Stomach smooth muscle (tissue), 2 donors: ENCODE measurements around the gene PRRC1.

Experiments
- H3K27ac ChIP-seq: one replicate; pipeline ENCODE4 v1.7.0; 2013; ENCODE audit warnings: mild to moderate bottlenecking, low read length, inconsistent platforms
- H3K27me3 ChIP-seq, 2 donors: one replicate each; pipeline ENCODE4 v1.7.0; 2013; ENCODE audit warnings: low read length in 2 of 2; ENCODE audit not compliant: insufficient read depth in 2 of 2, control insufficient read depth in 1 of 2
- H3K36me3 ChIP-seq, 2 donors: one replicate each; pipeline ENCODE4 v1.7.0; 2013; ENCODE audit warnings: low read length in 2 of 2; ENCODE audit not compliant: control insufficient read depth in 2 of 2, insufficient read depth in 2 of 2
- H3K4me1 ChIP-seq: one replicate; pipeline ENCODE4 v1.7.0; 2013; ENCODE audit warnings: low read length; ENCODE audit not compliant: control insufficient read depth, insufficient read depth
- H3K4me3 ChIP-seq, 2 donors: one replicate each; pipeline ENCODE4 v1.7.0; 2013; ENCODE audit warnings: low read length in 2 of 2
- H3K9ac ChIP-seq, 2 donors: one replicate each; pipeline ENCODE4 v1.7.0; 2013; ENCODE audit warnings: low read length in 2 of 2, mild to moderate bottlenecking in 1 of 2
- H3K9me3 ChIP-seq, 2 donors: one replicate each; pipeline ENCODE4 v1.7.0; 2013; ENCODE audit warnings: low read length in 2 of 2; ENCODE audit not compliant: control insufficient read depth in 2 of 2
- donor health status: healthy.
- donor health status: Pancreatic carcinoma.

Gene PRRC1

GRCh38 chr5:127596501-127596900 lies 79.1 kb downstream of the PRRC1 start:
- Histone ChIP-seq H3K27ac (no peak overlapping the region), H3K36me3 (no peaks in the 10 kb centered on the region), H3K4me1 (peaks cover 4% of the 10 kb centered on the region), H3K9me3 (no peaks in the 10 kb centered on the region), H3K9ac (no peak overlapping the region), H3K4me3 (no peak overlapping the region), H3K27me3 (no peaks in the 10 kb centered on the region)

GRCh38 chr5:127599320-127599719 lies 81.9 kb downstream of the PRRC1 start:
- H3K27ac ChIP-seq: no peak overlapping the region
- H3K27me3 ChIP-seq: no peaks in the 10 kb centered on the region
- no peak overlapping the region for H3K9ac ChIP-seq
- no peak overlapping the region for H3K4me3 ChIP-seq
- no peaks in the 10 kb centered on the region for H3K36me3 ChIP-seq
- no peaks in the 10 kb centered on the region for H3K9me3 ChIP-seq
- peaks cover 9% of the 10 kb centered on the region for H3K4me1 ChIP-seq

- Histone ChIP-seq H3K27ac (no peak overlapping the region), H3K9ac (no peak overlapping the region), H3K4me1 (peaks cover 9% of the 10 kb centered on the region), H3K9me3 (no peaks in the 10 kb centered on the region), H3K4me3 (no peak overlapping the region), H3K27me3 (no peaks in the 10 kb centered on the region), H3K36me3 (no peaks in the 10 kb centered on the region)
These were observed 82.4 kb downstream of the PRRC1 start for GRCh38 chr5:127599847-127600246.

GRCh38 chr5:127601111-127601510 lies 83.7 kb downstream of the PRRC1 start:
- Histone ChIP-seq H3K9me3 (no peaks in the 10 kb centered on the region), H3K4me1 (peaks cover 9% of the 10 kb centered on the region), H3K36me3 (no peaks in the 10 kb centered on the region), H3K27me3 (no peaks in the 10 kb centered on the region), H3K9ac (no peak overlapping the region), H3K4me3 (no peak overlapping the region), H3K27ac (no peak overlapping the region)

GRCh38 chr5:127601601-127602000 lies 84.2 kb downstream of the PRRC1 start:
- no peak overlapping the region for H3K4me3 ChIP-seq
- H3K9ac ChIP-seq: no peak overlapping the region
- no peaks in the 10 kb centered on the region for H3K36me3 ChIP-seq
- H3K27ac ChIP-seq: no peak overlapping the region
- peaks cover 9% of the 10 kb centered on the region for H3K4me1 ChIP-seq
- no peaks in the 10 kb centered on the region for H3K9me3 ChIP-seq
- H3K27me3 ChIP-seq: no peaks in the 10 kb centered on the region

- H3K9ac ChIP-seq: no peak overlapping the region
- H3K36me3 ChIP-seq: no peaks in the 10 kb centered on the region
These were observed 85.0 kb downstream of the PRRC1 start for GRCh38 chr5:127602481-127602880.

GRCh38 chr5:127602896-127603844 lies 85.7 kb downstream of the PRRC1 start:
- Histone ChIP-seq H3K27me3 (no peaks in the 10 kb centered on the region), H3K4me3 (no peak overlapping the region), H3K9me3 (no peaks in the 10 kb centered on the region), H3K9ac (no peak overlapping the region), H3K27ac (peak overlapping the region; percentile 7), H3K36me3 (no peaks in the 10 kb centered on the region), H3K4me1 (peaks cover 9% of the 10 kb centered on the region)

More at GRCh38 chr5:127602481-127602880, 85.0 kb downstream of the PRRC1 start:
- H3K27me3 ChIP-seq: no peaks in the 10 kb centered on the region
- H3K9me3 ChIP-seq: no peaks in the 10 kb centered on the region
- no peak overlapping the region for H3K27ac ChIP-seq
- no peak overlapping the region for H3K4me3 ChIP-seq
- peaks cover 9% of the 10 kb centered on the region for H3K4me1 ChIP-seq
